Fibroblast of lung (primary cell): ENCODE measurements around the gene RB1. TPM values are rescaled to one million over a fixed set of nuclear protein-coding genes. Genes with fewer than 3 reads are reported as not detected.

Experiments
- DNase-seq, 2 donors: peaks; one replicate each; pipeline versions ENCODE4 v3.0.0 to v3.0.0-alpha.2; 2010; ENCODE audit warnings: low read depth in 2 of 2
- H2AFZ ChIP-seq: 2 replicates; pipeline ENCODE4 v1.5.1; 2012; ENCODE audit warnings: low read length, control low read depth, inconsistent platforms
- H3K27ac ChIP-seq: 2 replicates; pipeline ENCODE4 v1.5.1; 2011; ENCODE audit warnings: low read length, control low read depth; ENCODE audit not compliant: insufficient read depth
- H3K27me3 ChIP-seq: 2 replicates; pipeline ENCODE4 v1.5.1; 2011; ENCODE audit warnings: mild to moderate bottlenecking, low read length; ENCODE audit not compliant: control insufficient read depth, insufficient read depth
- H3K36me3 ChIP-seq: 2 replicates; pipeline ENCODE4 v1.5.1; 2011; ENCODE audit warnings: low read length; ENCODE audit not compliant: control insufficient read depth, insufficient read depth
- H3K4me1 ChIP-seq: 2 replicates; pipeline ENCODE4 v1.5.1; 2011; ENCODE audit warnings: low read length; ENCODE audit not compliant: control insufficient read depth, insufficient read depth; ENCODE audit errors: extremely low read depth
- H3K4me2 ChIP-seq: 2 replicates; pipeline ENCODE4 v1.5.1; 2011; ENCODE audit warnings: low read length, control low read depth; ENCODE audit not compliant: insufficient read depth; ENCODE audit errors: extremely low read depth
- H3K4me3 ChIP-seq, 4 experiments: fragments of 200-600 bp in 1 of 4; sonication (generic) in 1 of 4; replicated peaks in 1 of 4; 2 replicates each; pipeline ENCODE4 v1.5.1; 2011 to 2016; ENCODE audit warnings: low read length in 4 of 4, low read depth in 3 of 4, mild to moderate bottlenecking in 3 of 4, control low read depth in 2 of 4, inconsistent platforms in 1 of 4, mixed read lengths in 1 of 4; ENCODE audit not compliant: insufficient read depth in 1 of 4; ENCODE audit errors: control extremely low read depth in 1 of 4
- H3K79me2 ChIP-seq: 2 replicates; pipeline ENCODE4 v1.5.1; 2012; ENCODE audit warnings: mild to moderate bottlenecking, low read length, inconsistent platforms; ENCODE audit not compliant: control insufficient read depth, insufficient read depth
- H3K9ac ChIP-seq: 2 replicates; pipeline ENCODE4 v1.5.1; 2011; ENCODE audit warnings: mild to moderate bottlenecking, low read length, control low read depth; ENCODE audit not compliant: insufficient read depth
- H3K9me3 ChIP-seq: 2 replicates; pipeline ENCODE4 v1.5.1; 2012; ENCODE audit warnings: low read depth, low read length; ENCODE audit not compliant: control insufficient read depth, insufficient read depth
- H4K20me1 ChIP-seq: 2 replicates; pipeline ENCODE4 v1.5.1; 2011; ENCODE audit warnings: low read length; ENCODE audit not compliant: control insufficient read depth, insufficient read depth; ENCODE audit errors: extremely low read depth
- EZH2 ChIP-seq: IDR thresholded peaks from 2 replicates; pipeline ENCODE4 v1.5.1; 2012; ENCODE audit warnings: low read length, control low read depth, mild to moderate bottlenecking; ENCODE audit errors: missing control alignments
- polyA plus RNA-seq, 2 donors: library from polyadenylated mRNA; depleted of rRNA in 1 of 2; stranded (reverse) in 1 of 2; unstranded in 1 of 2; fragments of >200 nt; gene quantifications; 2 replicates each; pipeline ENCODE4 v1.2.1, GENCODE V29; 2011 to 2012; ENCODE audit warnings: missing spikeins in 1 of 2
- total RNA-seq: library from RNA; depleted of rRNA; stranded (reverse); fragments of >200 nt; gene quantifications from 2 replicates; pipeline ENCODE4 v1.2.1, GENCODE V29; 2014
- TF ChIP-seq, protein P1 (sequence below), 2 donors: IDR thresholded peaks in 1 of 2; conservative IDR thresholded peaks in 1 of 2; 1 replicate in 1 of 2; 2 replicates in 1 of 2; pipeline ENCODE4 v1.5.1; 2011 to 2012; ENCODE audit warnings: low read length in 2 of 2, control low read depth in 1 of 2, inconsistent platforms in 1 of 2, low read depth in 1 of 2, mild to moderate bottlenecking in 1 of 2

The RB1 gene
- total and polyA plus RNA-seq, 2 donors (not counting 1 experiment from before 2014, with no cell fraction given), result 31.9 to 39.7 TPM

DNA sequence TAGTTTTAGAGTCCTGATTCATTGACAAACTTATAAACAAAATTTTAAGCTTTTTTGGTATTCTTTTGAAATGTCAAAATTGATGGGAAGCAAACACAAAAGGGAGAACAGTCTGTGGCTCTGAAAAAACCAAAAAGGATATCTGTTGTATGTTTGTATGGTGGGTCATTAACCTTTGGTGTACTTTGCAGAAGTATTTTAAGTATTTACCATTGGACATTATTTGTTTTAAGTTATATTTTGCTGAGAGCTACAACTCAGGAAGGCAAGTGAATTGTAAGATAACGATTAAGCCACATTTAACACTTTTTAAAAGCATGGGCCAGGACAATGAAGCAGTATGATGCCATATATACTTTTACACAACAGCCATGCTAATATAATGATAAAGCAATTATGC lies 94.2 kb downstream of the RB1 start:
- Histone ChIP-seq H3K4me1 (peaks cover 13% of the 10 kb centered on the region), H3K27ac (no peak overlapping the region), H3K4me3 (no peak overlapping the region), H3K36me3 (no peaks in the 10 kb centered on the region), H3K9ac (no peak overlapping the region), H3K27me3 (no peaks in the 10 kb centered on the region), H3K4me2 (no peak overlapping the region), H4K20me1 (no peaks in the 10 kb centered on the region), H2AFZ (no peak overlapping the region), H3K79me2 (no peaks in the 10 kb centered on the region), H3K9me3 (no peaks in the 10 kb centered on the region)
- DNase-seq, result no peak
- TF ChIP-seq, protein P1, sequence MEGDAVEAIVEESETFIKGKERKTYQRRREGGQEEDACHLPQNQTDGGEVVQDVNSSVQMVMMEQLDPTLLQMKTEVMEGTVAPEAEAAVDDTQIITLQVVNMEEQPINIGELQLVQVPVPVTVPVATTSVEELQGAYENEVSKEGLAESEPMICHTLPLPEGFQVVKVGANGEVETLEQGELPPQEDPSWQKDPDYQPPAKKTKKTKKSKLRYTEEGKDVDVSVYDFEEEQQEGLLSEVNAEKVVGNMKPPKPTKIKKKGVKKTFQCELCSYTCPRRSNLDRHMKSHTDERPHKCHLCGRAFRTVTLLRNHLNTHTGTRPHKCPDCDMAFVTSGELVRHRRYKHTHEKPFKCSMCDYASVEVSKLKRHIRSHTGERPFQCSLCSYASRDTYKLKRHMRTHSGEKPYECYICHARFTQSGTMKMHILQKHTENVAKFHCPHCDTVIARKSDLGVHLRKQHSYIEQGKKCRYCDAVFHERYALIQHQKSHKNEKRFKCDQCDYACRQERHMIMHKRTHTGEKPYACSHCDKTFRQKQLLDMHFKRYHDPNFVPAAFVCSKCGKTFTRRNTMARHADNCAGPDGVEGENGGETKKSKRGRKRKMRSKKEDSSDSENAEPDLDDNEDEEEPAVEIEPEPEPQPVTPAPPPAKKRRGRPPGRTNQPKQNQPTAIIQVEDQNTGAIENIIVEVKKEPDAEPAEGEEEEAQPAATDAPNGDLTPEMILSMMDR (conservative IDR thresholded peaks at IDR 0.05 in 1 of 2, IDR thresholded peaks at IDR 0.05 in 1 of 2; ENCODE audit: low read depth in 1 of 2, low read length in 2 of 2), result no peak
- TF ChIP-seq EZH2, result no peak

DNA sequence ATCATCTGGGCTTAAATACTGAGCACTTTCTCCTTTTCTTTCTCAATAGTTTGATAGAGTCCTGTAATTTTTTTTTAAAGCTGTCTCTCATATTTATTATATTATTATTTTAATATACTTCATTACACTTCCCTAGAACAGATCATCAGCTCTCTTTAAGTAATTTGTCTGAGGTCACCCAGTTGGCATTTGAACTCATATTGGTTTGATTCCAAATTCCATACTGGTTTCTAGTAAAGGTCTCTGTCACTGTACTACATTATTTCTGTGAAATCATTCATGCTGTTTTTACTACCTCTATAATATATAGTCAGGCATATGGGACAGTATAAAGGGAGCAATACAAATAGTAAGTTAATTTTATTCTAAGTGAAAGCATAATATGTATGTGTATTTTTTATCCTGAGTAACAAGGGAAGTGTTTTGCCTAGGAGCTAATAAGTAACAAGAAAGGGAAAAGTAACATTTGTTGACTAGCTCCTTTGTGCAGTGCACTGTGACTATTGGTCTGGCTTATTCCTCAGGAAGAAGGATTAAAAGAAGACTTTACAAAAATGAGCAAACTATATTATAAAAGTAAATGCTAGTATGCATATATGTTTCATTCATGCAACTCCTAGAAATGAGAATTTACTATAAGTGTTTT lies 95.0 kb downstream of the RB1 start:
- H4K20me1 ChIP-seq, result no peaks in the 10 kb centered on the region
- no peaks in the 10 kb centered on the region for H3K9me3 ChIP-seq
- peaks cover 13% of the 10 kb centered on the region for H3K4me1 ChIP-seq
- H3K4me2 ChIP-seq, result no peak overlapping the region
- no peaks in the 10 kb centered on the region for H3K79me2 ChIP-seq
- DNase-seq, result peak in 1 of 2 donors; percentile 30
- H3K9ac ChIP-seq, result no peak overlapping the region
- H3K27ac ChIP-seq, result no peak overlapping the region
- no peak overlapping the region for H3K4me3 ChIP-seq
- TF ChIP-seq EZH2, result no peak
- TF ChIP-seq, protein P1 (conservative IDR thresholded peaks at IDR 0.05 in 1 of 2, IDR thresholded peaks at IDR 0.05 in 1 of 2; ENCODE audit: low read depth in 1 of 2, low read length in 2 of 2), result no peak
- no peaks in the 10 kb centered on the region for H3K27me3 ChIP-seq
- H3K36me3 ChIP-seq, result no peaks in the 10 kb centered on the region
- no peak overlapping the region for H2AFZ ChIP-seq

DNA sequence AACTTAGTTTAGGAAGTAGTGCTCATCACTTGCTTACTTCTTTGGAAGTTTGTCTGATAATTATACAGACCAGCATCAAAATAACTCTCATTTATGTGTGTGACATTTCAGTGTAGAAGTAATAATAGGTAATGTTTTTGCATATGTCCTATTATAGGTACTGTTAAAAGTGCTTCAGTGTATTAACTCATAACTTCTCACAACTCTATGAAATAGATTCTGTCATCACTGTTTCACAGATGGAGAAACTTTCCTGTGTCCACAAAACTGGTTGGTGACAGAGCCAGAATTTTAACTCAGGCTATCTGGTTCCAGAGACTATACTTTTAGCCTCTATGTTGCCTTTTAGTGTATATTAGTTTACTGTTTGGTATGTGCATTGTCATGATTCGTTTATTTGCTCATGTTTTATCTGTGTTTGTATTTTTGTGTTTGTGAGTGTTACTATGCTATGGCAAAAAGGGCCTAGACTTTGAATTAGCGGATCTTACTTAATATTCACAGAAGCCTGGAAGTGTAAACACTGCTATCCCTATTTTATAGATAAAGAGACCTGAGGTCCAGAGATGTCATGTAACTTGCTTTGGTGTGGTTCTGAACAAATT lies 96.6 kb downstream of the RB1 start:
- H4K20me1 ChIP-seq, result no peaks in the 10 kb centered on the region
- no peaks in the 10 kb centered on the region for H3K79me2 ChIP-seq
- no peaks in the 10 kb centered on the region for H3K9me3 ChIP-seq
- no peak overlapping the region for H3K9ac ChIP-seq
- no peaks in the 10 kb centered on the region for H3K27me3 ChIP-seq
- peak overlapping the region; percentile 4 for H3K27ac ChIP-seq
- H2AFZ ChIP-seq, result no peak overlapping the region
- DNase-seq, result peak in 1 of 2 donors; percentile 13
- peak overlapping the region; percentile 69 for H3K4me2 ChIP-seq
- TF ChIP-seq, protein P1 (conservative IDR thresholded peaks at IDR 0.05 in 1 of 2, IDR thresholded peaks at IDR 0.05 in 1 of 2; ENCODE audit: low read depth in 1 of 2, low read length in 2 of 2), result no peak
- no peak for TF ChIP-seq EZH2
- no peaks in the 10 kb centered on the region for H3K36me3 ChIP-seq
- no peak overlapping the region for H3K4me3 ChIP-seq
- peaks cover 13% of the 10 kb centered on the region for H3K4me1 ChIP-seq
